T-cell (primary cell): ENCODE results near the gene MDFI. TPM values are rescaled to one million over a fixed set of nuclear protein-coding genes. Genes with fewer than 3 reads are reported as not detected.
A peak's percentile ranks its signal among the peaks of the same experiment; 100 is the strongest.

Source experiments
- ATAC-seq, 4 experiments: fragments of 200-7000 bp in 3 of 4; fragments of 150-1000 bp in 1 of 4; cut with Tn5 transposase; replicated peaks in 1 of 4; 1 replicate in 3 of 4; 2 replicates in 1 of 4; pipeline ENCODE4 v1.10.0; 2021; ENCODE audit warnings: moderate library complexity in 3 of 4, mild to moderate bottlenecking in 2 of 4, moderate number of reproducible peaks in 1 of 4
- CTCF ChIA-PET, 2 donors: fragments of 300-600 bp; sonication (Branson Sonifier 250); formaldehyde crosslinking; loops; one replicate each; lab custom pipeline; 2022; ENCODE audit warnings: antibody characterized with exemption in 2 of 2; lab: Charles Lee
- POLR2A ChIA-PET, 2 donors: fragments of 300-600 bp; sonication (Branson Sonifier 250); formaldehyde crosslinking; loops; one replicate each; lab custom pipeline; 2022; ENCODE audit warnings: antibody characterized with exemption in 2 of 2; lab: Charles Lee
- DNase-seq, 35 experiments: peaks; one replicate each; pipeline versions ENCODE4 v3.0.0 to v3.0.0-alpha.2; 2013 to 2023
- H3K27ac ChIP-seq: one replicate; pipeline ENCODE4 v1.5.1; 2013; ENCODE audit warnings: low read length
- H3K27me3 ChIP-seq, 2 experiments: replicated peaks in 1 of 2; 1 replicate in 1 of 2; 2 replicates in 1 of 2; pipeline versions ENCODE4 v1.6.1 to v1.7.0; 2013; ENCODE audit warnings: low read length in 1 of 2, mixed read lengths in 1 of 2; ENCODE audit not compliant: control insufficient read depth in 2 of 2, insufficient read depth in 2 of 2; ENCODE audit errors: extremely low read depth in 1 of 2
- H3K36me3 ChIP-seq, 2 donors: 1 replicate in 1 of 2; 2 replicates in 1 of 2; pipeline versions ENCODE4 v1.6.1 to v1.7.0; 2013; ENCODE audit warnings: low read length in 1 of 2; ENCODE audit not compliant: control insufficient read depth in 2 of 2, insufficient read depth in 1 of 2; ENCODE audit errors: extremely low read depth in 1 of 2
- H3K4me1 ChIP-seq, 2 experiments: 1 replicate in 1 of 2; 2 replicates in 1 of 2; pipeline versions ENCODE4 v1.6.1 to v1.7.0; 2013; ENCODE audit warnings: low read length in 2 of 2, mixed read lengths in 1 of 2; ENCODE audit not compliant: insufficient read depth in 2 of 2, control insufficient read depth in 1 of 2; ENCODE audit errors: extremely low read depth in 1 of 2
- H3K4me3 ChIP-seq, 2 donors: 1 replicate in 1 of 2; 2 replicates in 1 of 2; pipeline versions ENCODE4 v1.5.1 to v1.7.0; 2013; ENCODE audit warnings: mild to moderate bottlenecking in 2 of 2, low read length in 1 of 2, moderate library complexity in 1 of 2; ENCODE audit not compliant: control insufficient read depth in 1 of 2; ENCODE audit errors: extremely low read depth in 1 of 2
- H3K9me3 ChIP-seq: 2 replicates; pipeline ENCODE4 v1.7.0; 2013
- H3K27ac Mint-ChIP-seq, 2 donors: one replicate each; pipeline ENCODE4 v1.8.0; 2020 to 2021; ENCODE audit warnings: mild to moderate bottlenecking in 2 of 2, mixed read lengths in 2 of 2
- H3K27me3 Mint-ChIP-seq, 2 donors: one replicate each; pipeline ENCODE4 v1.8.0; 2021 to 2022; ENCODE audit warnings: mixed read lengths in 2 of 2
- H3K36me3 Mint-ChIP-seq: one replicate; pipeline ENCODE4 v1.8.0; 2021; ENCODE audit warnings: mixed read lengths
- H3K4me1 Mint-ChIP-seq, 3 donors: one replicate each; pipeline ENCODE4 v1.8.0; 2020 to 2022; ENCODE audit warnings: mixed read lengths in 3 of 3, mild to moderate bottlenecking in 1 of 3
- H3K4me3 Mint-ChIP-seq, 3 donors: one replicate each; pipeline ENCODE4 v1.8.0; 2020 to 2022; ENCODE audit warnings: mild to moderate bottlenecking in 3 of 3, mixed read lengths in 3 of 3, moderate library complexity in 3 of 3
- H3K9me3 Mint-ChIP-seq, 3 donors: one replicate each; pipeline ENCODE4 v1.8.0; 2020 to 2022; ENCODE audit warnings: mixed read lengths in 3 of 3
- WGBS: methylation state at CpG from one replicate; pipeline ENCODE4 v1.1.5; 2013; ENCODE audit warnings: missing lambda C conversion rate; ENCODE audit not compliant: insufficient coverage; 5-methylcytosine and 5-hydroxymethylcytosine counted together
- total RNA-seq, 35 experiments: library from RNA in 6 of 35; stranded (reverse) in 6 of 35; fragments of 120-200 nt in 1 of 35; gene quantifications; one replicate each; pipeline versions ENCODE4 v1.2.1 to v1.2.4 and lab custom pipeline; 2013 to 2026

Gene MDFI
- total RNA-seq, 5 donors from 2014 or later (not counting 1 experiment from before 2014, with no cell fraction given) = not detected

DNA sequence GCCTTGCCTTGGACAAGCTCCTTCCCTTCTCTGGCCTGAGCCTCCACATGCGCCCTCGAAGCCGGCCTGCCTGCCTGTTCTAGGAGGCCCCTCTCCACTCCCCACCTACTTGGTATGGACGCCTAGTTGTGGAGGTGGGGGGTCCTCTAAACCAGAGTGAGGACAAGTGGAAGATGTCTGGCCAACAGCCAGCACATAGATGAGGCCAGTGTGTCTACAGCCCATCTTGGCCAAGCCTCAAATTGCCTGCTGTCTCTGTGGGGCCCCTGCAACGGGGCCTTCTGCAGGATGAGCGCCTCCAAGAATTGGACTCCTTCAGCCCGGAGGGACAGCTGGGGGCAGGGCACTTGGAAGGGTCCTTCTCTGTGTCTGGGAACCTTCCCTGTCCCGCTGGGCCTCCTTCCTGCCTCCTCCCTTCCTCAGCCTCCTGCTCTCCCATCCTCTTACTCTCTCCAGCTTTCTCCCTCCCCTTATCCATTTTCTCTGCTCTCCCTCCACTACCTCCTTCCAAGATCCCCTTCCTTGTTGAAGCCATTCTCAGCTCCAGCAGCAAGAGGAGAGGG is 1.6 kb downstream of the MDFI start:
- no peak overlapping the region for H3K27ac Mint-ChIP-seq
- ATAC-seq (no peak), DNase-seq (no peak)
- POLR2A ChIA-PET = no interaction called here
- H3K4me1 Mint-ChIP-seq = peaks cover 5 to 12% (median 9%) of the 10 kb centered on the region in 3 donors
- H3K36me3 Mint-ChIP-seq = no peaks in the 10 kb centered on the region
- H3K4me1 ChIP-seq = peaks cover 2 to 14% of the 10 kb centered on the region in 2 experiments
- 80% methylated on average over 4 of the region's 8 CpGs for WGBS
- peak overlapping the region in 2 of 3 donors; percentile 4 to 59 for H3K4me3 Mint-ChIP-seq
- no peak overlapping the region for H3K27ac ChIP-seq
- H3K36me3 ChIP-seq = no peaks in the 10 kb centered on the region
- peaks cover 34 to 62% of the 10 kb centered on the region in 2 donors for H3K27me3 Mint-ChIP-seq
- H3K27me3 ChIP-seq = peaks cover 0 to 70% of the 10 kb centered on the region in 2 experiments
- H3K9me3 ChIP-seq = no peaks in the 10 kb centered on the region
- H3K4me3 ChIP-seq = no peak overlapping the region
- CTCF ChIA-PET = no interaction called here
- H3K9me3 Mint-ChIP-seq = no peaks in the 10 kb centered on the region

DNA sequence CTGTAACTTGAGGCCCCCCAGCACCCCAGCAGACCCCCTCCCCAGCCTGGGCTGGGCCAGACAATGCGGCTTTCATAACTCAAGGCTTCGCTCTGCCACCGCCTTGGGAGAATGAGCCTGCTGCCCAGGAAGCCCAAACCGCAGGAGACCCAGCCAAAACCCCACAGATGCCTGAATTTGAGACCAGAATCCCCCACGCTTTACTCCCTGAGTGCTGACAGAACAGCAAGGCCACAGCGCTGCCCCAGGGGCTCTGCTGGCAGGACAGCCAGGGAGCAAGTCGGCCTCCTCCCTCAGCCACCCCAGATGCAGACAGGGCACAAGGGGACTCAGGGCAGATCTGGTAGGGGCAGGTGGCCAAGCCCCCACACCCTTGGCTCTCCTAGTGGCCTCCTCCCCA is 2.2 kb downstream of the MDFI start:
- ChIA-PET CTCF (no interaction called here), POLR2A (no interaction called here)
- ATAC-seq (no peak), DNase-seq (no peak)
- Histone ChIP-seq H3K27ac (no peak overlapping the region), H3K4me1 (peaks cover 2 to 14% of the 10 kb centered on the region in 2 experiments), H3K27me3 (peaks cover 0 to 73% of the 10 kb centered on the region in 2 experiments), H3K36me3 (no peaks in the 10 kb centered on the region), H3K4me3 (no peak overlapping the region), H3K9me3 (no peaks in the 10 kb centered on the region)
- Mint-ChIP-seq H3K9me3 (no peaks in the 10 kb centered on the region), H3K27me3 (peaks cover 32 to 59% of the 10 kb centered on the region in 2 donors), H3K4me3 (peak overlapping the region in 1 of 3 donors; percentile 59), H3K4me1 (peaks cover 5 to 12% (median 9%) of the 10 kb centered on the region in 3 donors), H3K36me3 (no peaks in the 10 kb centered on the region), H3K27ac (no peak overlapping the region)
- 79% methylated on average over 7 of the region's 7 CpGs for WGBS

DNA sequence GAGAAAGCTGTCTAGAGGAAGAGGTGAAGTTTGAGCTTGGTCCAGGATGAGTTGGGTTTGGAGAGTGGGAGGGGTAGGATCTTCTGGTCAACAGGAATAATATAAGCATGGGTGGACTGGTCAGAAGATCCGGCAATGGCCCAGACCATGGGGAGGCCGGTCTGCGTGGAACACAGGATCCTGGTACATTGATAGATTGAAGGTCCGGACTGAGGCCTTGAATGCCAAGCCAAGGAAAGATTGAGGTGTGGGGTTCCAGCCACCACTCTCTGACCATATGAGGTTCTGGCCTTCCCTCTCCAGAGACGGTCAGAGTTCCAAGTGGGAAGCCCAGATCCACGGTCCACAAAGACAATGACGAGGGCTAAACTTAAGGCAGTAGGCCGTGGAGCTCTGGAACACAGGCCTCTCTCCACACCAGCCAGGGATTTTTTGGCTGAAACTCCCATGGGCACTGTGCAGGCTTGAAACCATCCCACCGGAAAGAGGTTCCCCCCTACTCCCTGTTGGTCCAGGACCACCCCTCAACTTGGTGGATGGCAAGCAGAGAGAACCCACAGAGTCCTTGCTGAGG is 3.2 kb downstream of the MDFI start:
- H3K4me1 ChIP-seq = peaks cover 2 to 14% of the 10 kb centered on the region in 2 experiments
- H3K9me3 ChIP-seq = no peaks in the 10 kb centered on the region
- no peaks in the 10 kb centered on the region for H3K36me3 ChIP-seq
- H3K4me1 Mint-ChIP-seq = peaks cover 5 to 12% (median 9%) of the 10 kb centered on the region in 3 donors
- H3K4me3 ChIP-seq = no peak overlapping the region
- DNase-seq (no peak), ATAC-seq (no peak)
- peaks cover 34 to 56% of the 10 kb centered on the region in 2 donors for H3K27me3 Mint-ChIP-seq
- no peak overlapping the region for H3K4me3 Mint-ChIP-seq
- ChIA-PET POLR2A (interaction anchor here in 1 of 2 donors (0.6 kb wide), 1 partner anchor 14 kb away, joined by 8 read pairs; no protein-coding TSS in a partner anchor), CTCF (no interaction called here)
- H3K27ac Mint-ChIP-seq = no peak overlapping the region
- no peaks in the 10 kb centered on the region for H3K36me3 Mint-ChIP-seq
- H3K27me3 ChIP-seq = peaks cover 0 to 69% of the 10 kb centered on the region in 2 experiments
- no peak overlapping the region for H3K27ac ChIP-seq
- 94% methylated on average over 6 of the region's 9 CpGs for WGBS
- no peaks in the 10 kb centered on the region for H3K9me3 Mint-ChIP-seq

DNA sequence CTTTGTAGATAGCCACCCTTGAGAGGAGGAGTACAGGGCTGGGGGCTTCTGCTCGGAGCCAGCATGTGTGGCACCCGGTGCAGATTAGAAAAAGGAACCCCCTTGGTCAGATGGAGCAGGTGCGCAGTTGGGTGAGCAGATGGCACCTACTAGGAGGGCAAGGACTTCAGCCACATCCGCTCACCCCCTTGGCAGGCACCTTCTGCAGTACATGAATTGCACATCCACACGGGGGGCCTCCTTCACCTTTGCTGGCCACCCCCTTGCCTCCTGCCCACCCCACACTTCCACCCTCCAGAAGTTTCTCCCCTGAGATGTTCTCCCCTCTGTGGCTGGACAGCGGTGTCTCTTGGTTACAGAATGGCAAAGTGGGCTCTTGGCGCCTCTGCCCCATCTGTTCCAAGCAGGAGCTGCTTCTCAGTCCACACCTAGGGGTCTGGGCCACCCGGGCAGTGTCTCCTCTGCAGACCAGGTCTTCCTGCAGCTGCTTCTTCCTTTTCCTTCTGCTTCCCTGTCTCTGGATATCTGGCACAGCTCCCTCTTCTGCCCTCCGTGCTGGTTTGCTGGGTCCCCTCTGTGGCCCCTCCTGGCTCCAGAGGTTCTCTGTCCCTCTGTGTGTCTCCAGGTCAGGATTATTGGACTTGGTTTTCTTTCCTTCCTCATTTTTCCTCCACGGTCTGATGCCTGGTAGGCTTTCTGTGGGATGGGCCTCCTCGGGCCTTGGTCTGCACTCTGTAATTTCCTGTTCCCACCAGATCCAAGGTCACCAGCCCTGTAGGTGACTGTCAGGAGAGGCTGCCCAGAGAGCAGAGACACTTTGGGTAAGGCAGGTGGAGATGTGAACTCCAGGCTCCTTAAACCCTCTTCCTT is 4.1 kb downstream of the MDFI start:
- ATAC-seq = no peak
- no peaks in the 10 kb centered on the region for H3K36me3 Mint-ChIP-seq
- H3K4me3 Mint-ChIP-seq = no peak overlapping the region
- peaks cover 31 to 57% of the 10 kb centered on the region in 2 donors for H3K27me3 Mint-ChIP-seq
- CTCF ChIA-PET = interaction anchor here in 1 of 2 donors (0.7 kb wide), 1 partner anchor 9 kb away, joined by 3 read pairs; no protein-coding TSS in a partner anchor
- peaks cover 5 to 10% (median 7%) of the 10 kb centered on the region in 3 donors for H3K4me1 Mint-ChIP-seq
- H3K9me3 Mint-ChIP-seq = no peaks in the 10 kb centered on the region
- peaks cover 0 to 68% of the 10 kb centered on the region in 2 experiments for H3K27me3 ChIP-seq
- no peak overlapping the region for H3K27ac Mint-ChIP-seq
- no peak overlapping the region for H3K27ac ChIP-seq
- DNase-seq = no peak
- H3K4me1 ChIP-seq = peaks cover 2 to 12% of the 10 kb centered on the region in 2 experiments
- H3K36me3 ChIP-seq = no peaks in the 10 kb centered on the region
- H3K4me3 ChIP-seq = no peak overlapping the region
- POLR2A ChIA-PET = no interaction called here
- no peaks in the 10 kb centered on the region for H3K9me3 ChIP-seq
- 89% methylated on average over 9 of the region's 11 CpGs for WGBS

DNA sequence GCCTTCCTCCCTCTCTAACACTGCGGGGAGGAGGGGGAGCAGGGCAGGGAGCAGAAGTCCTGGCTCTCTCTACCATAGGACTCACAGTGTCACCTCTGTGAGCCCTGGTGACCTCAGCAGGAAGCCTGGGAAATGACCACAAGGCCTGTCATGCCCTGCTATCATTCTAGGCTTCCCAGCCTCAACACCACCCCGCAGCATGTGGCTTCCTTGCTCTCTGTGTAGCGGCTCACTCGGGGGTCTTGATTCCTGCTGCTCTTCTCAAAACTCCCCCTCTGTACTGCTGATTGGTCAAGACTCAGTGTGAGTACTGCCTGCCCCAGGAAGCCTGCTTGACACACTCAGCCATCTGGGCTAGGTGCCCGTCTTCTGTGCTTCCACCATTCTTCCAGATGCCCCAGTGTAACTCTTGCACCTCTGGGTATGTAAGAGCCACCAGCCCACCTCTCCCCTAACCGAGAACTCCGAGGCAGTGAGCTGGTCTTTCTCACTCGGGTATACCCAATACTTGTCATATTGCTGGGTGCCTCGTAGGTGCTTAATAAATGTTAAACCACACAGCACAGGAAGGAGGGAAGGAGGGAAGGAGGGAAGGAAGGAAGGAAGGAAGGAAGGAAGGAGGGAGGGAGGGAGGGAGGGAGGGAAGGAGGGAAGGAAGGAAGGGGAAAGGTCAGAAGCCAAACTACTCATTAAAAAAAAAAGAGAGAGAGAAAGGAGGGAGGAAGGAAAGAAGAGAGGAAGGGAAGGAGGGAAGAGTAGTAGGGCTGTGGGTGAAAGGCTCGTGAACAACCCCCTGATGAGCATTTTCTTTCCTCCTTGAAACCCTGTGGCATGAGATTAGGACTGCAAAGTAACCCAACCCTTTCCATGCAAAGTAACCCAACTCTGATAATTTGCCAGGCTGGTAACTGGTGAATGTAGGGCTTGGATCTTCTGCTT is 5.0 kb downstream of the MDFI start:
- peaks cover 31 to 53% of the 10 kb centered on the region in 2 donors for H3K27me3 Mint-ChIP-seq
- ChIA-PET CTCF (no interaction called here), POLR2A (no interaction called here)
- no peak for DNase-seq
- Histone ChIP-seq H3K9me3 (no peaks in the 10 kb centered on the region), H3K27me3 (peaks cover 0 to 60% of the 10 kb centered on the region in 2 experiments), H3K4me1 (peaks cover 0 to 4% of the 10 kb centered on the region in 2 experiments), H3K4me3 (no peak overlapping the region), H3K27ac (no peak overlapping the region), H3K36me3 (no peaks in the 10 kb centered on the region)
- H3K4me1 Mint-ChIP-seq = peaks cover 0 to 5% (median 1%) of the 10 kb centered on the region in 3 donors
- no peaks in the 10 kb centered on the region for H3K9me3 Mint-ChIP-seq
- peak overlapping the region in 1 of 2 donors; percentile 9 for H3K27ac Mint-ChIP-seq
- H3K4me3 Mint-ChIP-seq = no peak overlapping the region
- WGBS = 47% methylated on average over 5 of the region's 10 CpGs
- no peak for ATAC-seq
- no peaks in the 10 kb centered on the region for H3K36me3 Mint-ChIP-seq
